ENCODE data around the gene GH2.
"Not testable (repeated sequence)": the region's sequence is repeated elsewhere in the genome, so short reads cannot be mapped to it uniquely, and the experiment has no call there.

Gene GH2

DNA sequence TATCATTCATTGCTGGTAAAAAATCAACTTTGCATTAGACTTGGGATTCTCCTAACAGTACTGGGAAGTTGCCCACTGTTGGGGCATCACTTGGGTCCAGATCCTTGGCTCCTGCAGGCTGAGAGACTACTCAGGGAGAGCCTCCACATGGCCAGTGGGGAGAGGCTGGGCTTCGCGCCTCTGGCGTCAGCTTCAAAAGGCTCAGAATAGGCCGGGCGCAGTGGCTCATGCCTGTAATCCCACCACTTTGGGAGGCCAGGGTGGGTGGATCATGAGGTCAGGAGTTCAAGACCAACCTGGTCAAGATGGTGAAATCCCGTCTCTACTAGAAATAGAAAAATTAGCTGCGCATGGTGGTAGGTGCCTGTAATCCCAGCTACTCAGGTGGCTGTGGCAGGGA is 32.7 kb upstream of the GH2 start:
- Histone ChIP-seq H3K9me3 (no peaks in the 10 kb centered on the region), H3K4me1 (no peaks in the 10 kb centered on the region), H3K27ac (no peak overlapping the region), H3K4me3 (no peak overlapping the region), H3K36me3 (no peaks in the 10 kb centered on the region), H3K27me3 (peaks cover 0 to 31% of the 10 kb centered on the region in 2 donors)
- DNase-seq = no peak
- TF ChIP-seq, protein P1, sequence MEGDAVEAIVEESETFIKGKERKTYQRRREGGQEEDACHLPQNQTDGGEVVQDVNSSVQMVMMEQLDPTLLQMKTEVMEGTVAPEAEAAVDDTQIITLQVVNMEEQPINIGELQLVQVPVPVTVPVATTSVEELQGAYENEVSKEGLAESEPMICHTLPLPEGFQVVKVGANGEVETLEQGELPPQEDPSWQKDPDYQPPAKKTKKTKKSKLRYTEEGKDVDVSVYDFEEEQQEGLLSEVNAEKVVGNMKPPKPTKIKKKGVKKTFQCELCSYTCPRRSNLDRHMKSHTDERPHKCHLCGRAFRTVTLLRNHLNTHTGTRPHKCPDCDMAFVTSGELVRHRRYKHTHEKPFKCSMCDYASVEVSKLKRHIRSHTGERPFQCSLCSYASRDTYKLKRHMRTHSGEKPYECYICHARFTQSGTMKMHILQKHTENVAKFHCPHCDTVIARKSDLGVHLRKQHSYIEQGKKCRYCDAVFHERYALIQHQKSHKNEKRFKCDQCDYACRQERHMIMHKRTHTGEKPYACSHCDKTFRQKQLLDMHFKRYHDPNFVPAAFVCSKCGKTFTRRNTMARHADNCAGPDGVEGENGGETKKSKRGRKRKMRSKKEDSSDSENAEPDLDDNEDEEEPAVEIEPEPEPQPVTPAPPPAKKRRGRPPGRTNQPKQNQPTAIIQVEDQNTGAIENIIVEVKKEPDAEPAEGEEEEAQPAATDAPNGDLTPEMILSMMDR (IDR thresholded peaks at IDR 0.05) = no peak
- intact Hi-C loops (cut with DNase I; ENCODE audit: low total_unique reads) = no loop called here

DNA sequence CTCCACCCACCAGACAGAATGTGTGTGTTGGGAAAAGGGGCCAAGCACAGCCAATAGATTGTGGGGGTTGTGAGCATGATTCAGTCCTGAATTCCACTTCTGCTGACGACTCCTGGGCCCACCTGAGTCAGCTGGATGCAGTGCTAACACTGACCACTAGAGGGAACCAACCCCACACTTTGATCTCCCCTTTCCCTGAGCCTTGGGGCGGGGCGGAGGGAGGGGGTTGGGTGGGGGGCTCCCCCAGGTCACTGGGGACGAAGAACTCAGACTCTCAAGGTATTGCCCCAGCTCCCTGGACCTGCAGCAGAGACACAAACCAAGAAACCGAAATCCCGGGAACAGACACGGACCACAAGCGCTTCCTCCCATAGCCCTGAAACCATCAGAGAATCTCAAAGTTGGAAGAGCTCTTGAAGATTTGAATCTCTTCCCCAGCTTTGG is 29.9 kb upstream of the GH2 start:
- no peak for DNase-seq
- peaks cover 0 to 14% of the 10 kb centered on the region in 2 donors for H3K27me3 ChIP-seq
- no peaks in the 10 kb centered on the region for H3K4me1 ChIP-seq
- TF ChIP-seq, protein P1 (IDR thresholded peaks at IDR 0.05) = peak; percentile 46 to 86
- no peak overlapping the region for H3K27ac ChIP-seq
- intact Hi-C loops (cut with DNase I; ENCODE audit: low total_unique reads) = no loop called here
- H3K9me3 ChIP-seq = no peaks in the 10 kb centered on the region
- no peak overlapping the region for H3K4me3 ChIP-seq
- no peaks in the 10 kb centered on the region for H3K36me3 ChIP-seq

DNA sequence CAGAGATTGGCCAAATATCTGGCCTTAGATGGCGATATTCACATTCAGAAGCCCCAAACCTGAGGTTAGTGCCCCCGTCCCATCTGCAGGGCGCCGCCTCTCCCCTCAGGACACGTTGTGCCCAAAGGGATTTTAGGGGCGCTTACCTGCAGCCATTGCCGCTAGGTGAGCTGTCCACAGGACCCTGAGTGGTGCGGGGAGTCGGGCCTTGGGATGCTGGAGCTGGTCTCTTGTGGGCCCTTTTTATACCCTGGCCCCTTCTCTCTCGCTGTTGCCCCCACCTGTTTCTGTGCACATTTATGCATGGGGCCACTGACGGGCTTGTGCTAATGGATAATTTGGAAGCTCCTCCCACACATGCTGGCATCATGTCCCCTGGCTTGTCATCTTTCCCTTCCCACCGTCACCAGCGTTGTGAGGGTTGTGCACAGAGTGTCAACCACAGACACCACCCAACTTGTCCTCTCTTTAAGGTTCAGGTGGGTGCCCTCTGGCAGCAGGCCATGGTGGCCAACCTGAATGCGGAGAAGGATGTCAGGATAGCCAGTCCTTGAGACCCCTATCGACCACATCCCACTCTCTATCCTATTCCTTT is 29.4 kb upstream of the GH2 start, which contains the start of gene CSHL1:
Gene CSHL1 (minus strand): TSS at position 218 of the 595 bp plus-strand sequence. CDS start 62 bp downstream, at position 156.
- Histone ChIP-seq H3K36me3 (no peaks in the 10 kb centered on the region), H3K27me3 (peaks cover 0 to 14% of the 10 kb centered on the region in 2 donors), H3K4me3 (no peak within 1 kb of the TSS), H3K9me3 (no peaks in the 10 kb centered on the region), H3K4me1 (no peaks in the 10 kb centered on the region), H3K27ac (no peak within 1 kb of the TSS)
- DNase-seq = no peak
- intact Hi-C loops (cut with DNase I; ENCODE audit: low total_unique reads) = no loop called here
- TF ChIP-seq, protein P1 (IDR thresholded peaks at IDR 0.05) = no peak

DNA sequence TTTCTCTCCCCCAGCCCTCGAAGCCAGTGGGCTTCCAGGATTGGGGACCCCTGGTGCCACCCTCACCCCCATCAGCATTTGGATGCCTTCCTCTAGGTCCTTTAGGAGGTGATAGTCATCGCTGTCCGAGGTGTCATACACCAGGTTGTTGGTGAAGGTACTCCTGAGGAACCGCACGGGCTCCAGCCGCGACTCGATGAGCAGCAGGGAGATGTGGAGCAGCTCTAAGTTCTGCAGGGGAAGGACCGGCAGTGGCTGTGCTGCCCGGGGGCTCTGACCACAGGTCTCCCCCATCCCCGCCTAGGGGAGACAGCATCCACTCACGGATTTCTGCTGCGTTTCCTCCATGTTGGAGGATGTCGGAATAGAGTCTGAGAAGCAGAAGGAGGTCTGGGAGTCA is 28.4 kb upstream of the GH2 start:
- no peaks in the 10 kb centered on the region for H3K36me3 ChIP-seq
- peaks cover 0 to 14% of the 10 kb centered on the region in 2 donors for H3K27me3 ChIP-seq
- no peak overlapping the region for H3K27ac ChIP-seq
- no peaks in the 10 kb centered on the region for H3K9me3 ChIP-seq
- DNase-seq = no peak
- TF ChIP-seq, protein P1 (IDR thresholded peaks at IDR 0.05) = no peak
- H3K4me1 ChIP-seq = no peaks in the 10 kb centered on the region
- intact Hi-C loops (cut with DNase I; ENCODE audit: low total_unique reads) = no loop called here
- no peak overlapping the region for H3K4me3 ChIP-seq

DNA sequence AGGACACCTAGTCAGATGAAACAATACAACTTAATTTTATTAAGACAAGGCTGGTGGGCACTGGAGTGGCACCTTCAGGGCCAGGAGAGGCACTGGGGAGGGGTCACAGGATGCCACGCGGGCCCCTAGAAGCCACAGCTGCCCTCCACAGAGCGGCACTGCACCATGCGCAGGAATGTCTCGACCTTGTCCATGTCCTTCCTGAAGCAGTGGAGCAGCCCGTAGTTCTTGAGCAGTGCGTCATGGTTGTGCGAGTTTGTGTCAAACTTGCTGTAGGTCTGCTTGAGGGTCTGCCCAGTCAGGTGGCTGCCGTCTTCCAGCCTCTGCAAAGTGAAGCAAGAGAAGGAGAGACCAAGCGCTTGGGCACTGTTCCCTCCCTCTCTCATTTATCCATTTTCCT is 27.8 kb upstream of the GH2 start:
- DNase-seq; H3K27ac ChIP-seq; H3K9me3 ChIP-seq; H3K4me1 ChIP-seq; intact Hi-C loops (cut with DNase I; ENCODE audit: low total_unique reads); H3K4me3 ChIP-seq; H3K36me3 ChIP-seq: not testable (repeated sequence)
- H3K27me3 ChIP-seq = peaks cover 0 to 14% of the 10 kb centered on the region in 2 donors

GRCh38 chr17:63907161-63907778 is 25.5 kb upstream of the GH2 start:
- H3K4me3 ChIP-seq; H3K4me1 ChIP-seq; H3K36me3 ChIP-seq; H3K27ac ChIP-seq; intact Hi-C loops (cut with DNase I; ENCODE audit: low total_unique reads); H3K9me3 ChIP-seq; DNase-seq: not testable (repeated sequence)
- peaks cover 0 to 17% of the 10 kb centered on the region in 2 donors for H3K27me3 ChIP-seq

- intact Hi-C loops (cut with DNase I; ENCODE audit: low total_unique reads); H3K4me1 ChIP-seq; H3K27ac ChIP-seq; H3K36me3 ChIP-seq; H3K4me3 ChIP-seq; H3K9me3 ChIP-seq; DNase-seq; H3K27me3 ChIP-seq: not testable (repeated sequence)
These were observed 23.1 kb upstream of the GH2 start for GRCh38 chr17:63904796-63905195.
